GM18951 (cell line): ENCODE data around the gene KLC3.
"Not testable (repeated sequence)": the region's sequence is repeated elsewhere in the genome, so short reads cannot be mapped to it uniquely, and the experiment has no call there.

Source experiments
- POLR2A ChIP-seq: IDR thresholded peaks from 4 replicates; pipeline ENCODE4 v1.6.1; 2011; ENCODE audit warnings: mild to moderate bottlenecking; ENCODE audit not compliant: insufficient read length, insufficient read depth; ENCODE audit errors: extremely low read depth
- in situ Hi-C: fragments of 300-500 bp; cut with MboI; formaldehyde crosslinking; loops from one replicate; pipeline ENCODE4 v1.12.0; 2022; ENCODE audit warnings: low sequenced_read_pairs, mixed read lengths, inconsistent platforms; ENCODE audit not compliant: unreplicated experiment

Gene KLC3

GRCh38 chr19:45305421-45305820 lies 35.1 kb upstream of the KLC3 start:
- in situ Hi-C loops: no loop called here
- no peak for TF ChIP-seq POLR2A

GRCh38 chr19:45306040-45306439 lies 34.5 kb upstream of the KLC3 start:
- TF ChIP-seq POLR2A: no peak
- in situ Hi-C loops: no loop called here

GRCh38 chr19:45306518-45307027 lies 34.0 kb upstream of the KLC3 start:
- in situ Hi-C loops: no loop called here
- no peak for TF ChIP-seq POLR2A

- in situ Hi-C loops: no loop called here
- no peak for TF ChIP-seq POLR2A
These were observed 33.2 kb upstream of the KLC3 start for GRCh38 chr19:45307361-45307760.

- in situ Hi-C loops: not testable (repeated sequence)
These were observed 31.2 kb upstream of the KLC3 start for GRCh38 chr19:45309322-45309721.

GRCh38 chr19:45311621-45312020 lies 28.9 kb upstream of the KLC3 start:
- TF ChIP-seq POLR2A: no peak
- in situ Hi-C loops: no loop called here

GRCh38 chr19:45312285-45312684 lies 28.3 kb upstream of the KLC3 start:
- in situ Hi-C loops: not testable (repeated sequence)

- in situ Hi-C loops: no loop called here
- no peak for TF ChIP-seq POLR2A
These were observed 25.8 kb upstream of the KLC3 start for GRCh38 chr19:45314708-45315245.

GRCh38 chr19:45315304-45315703 lies 25.2 kb upstream of the KLC3 start:
- TF ChIP-seq POLR2A: no peak
- in situ Hi-C loops: no loop called here

GRCh38 chr19:45320997-45321775 lies 19.4 kb upstream of the KLC3 start:
- TF ChIP-seq POLR2A: no peak
- in situ Hi-C loops: no loop called here

GRCh38 chr19:45321848-45322247 lies 18.7 kb upstream of the KLC3 start:
- no peak for TF ChIP-seq POLR2A

GRCh38 chr19:45322311-45322710 lies 18.2 kb upstream of the KLC3 start:
- in situ Hi-C loops: no loop called here
- TF ChIP-seq POLR2A: no peak

More at GRCh38 chr19:45321848-45322247, 18.7 kb upstream of the KLC3 start:
- in situ Hi-C loops: no loop called here

- in situ Hi-C loops: no loop called here
- no peak for TF ChIP-seq POLR2A
These were observed 17.7 kb upstream of the KLC3 start, which contains the start of gene CKM for GRCh38 chr19:45322744-45323281. TSS of gene CKM (minus strand) at chr19:45322875. CDS start at chr19:45319713, 3,162 bp downstream.

GRCh38 chr19:45323671-45324081 lies 16.9 kb upstream of the KLC3 start:
- TF ChIP-seq POLR2A: no peak

More at GRCh38 chr19:45323671-45324081, 16.9 kb upstream of the KLC3 start:
- in situ Hi-C loops: no loop called here
